WI38 (cell line): ENCODE measurements around the gene SDHC.
"Not testable (repeated sequence)": the region's sequence is repeated elsewhere in the genome, so short reads cannot be mapped to it uniquely, and the experiment has no call there.

Experiments used
- H3K4me3 ChIP-seq: 2 replicates; pipeline ENCODE4 v1.5.1; 2011; ENCODE audit warnings: low read depth, mild to moderate bottlenecking, control low read depth, low read length
- TF ChIP-seq, protein P1 (sequence below): IDR thresholded peaks from 2 replicates; pipeline ENCODE4 v1.5.1; 2012; ENCODE audit warnings: low read depth, mild to moderate bottlenecking, control low read depth, low read length

The SDHC gene

DNA sequence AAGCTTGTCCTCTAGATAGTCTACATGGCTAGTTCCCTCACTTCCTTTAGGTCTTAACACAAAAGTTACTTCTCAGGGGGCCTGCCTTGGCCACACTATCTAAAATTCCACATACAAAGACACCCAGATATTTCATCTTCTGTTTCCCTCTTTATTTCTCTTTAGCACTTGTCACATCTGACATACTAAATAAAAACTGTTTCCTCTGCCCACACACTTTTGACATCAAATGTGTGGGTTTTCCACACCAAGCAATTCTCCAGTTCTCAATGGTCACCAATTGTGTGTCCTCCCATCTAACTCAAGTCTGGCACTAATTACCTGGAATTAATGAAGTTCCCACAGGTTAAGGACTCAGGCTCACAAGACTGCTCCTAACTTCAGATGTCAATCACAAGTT lies 79.0 kb downstream of the SDHC start:
- no peak overlapping the region for H3K4me3 ChIP-seq

DNA sequence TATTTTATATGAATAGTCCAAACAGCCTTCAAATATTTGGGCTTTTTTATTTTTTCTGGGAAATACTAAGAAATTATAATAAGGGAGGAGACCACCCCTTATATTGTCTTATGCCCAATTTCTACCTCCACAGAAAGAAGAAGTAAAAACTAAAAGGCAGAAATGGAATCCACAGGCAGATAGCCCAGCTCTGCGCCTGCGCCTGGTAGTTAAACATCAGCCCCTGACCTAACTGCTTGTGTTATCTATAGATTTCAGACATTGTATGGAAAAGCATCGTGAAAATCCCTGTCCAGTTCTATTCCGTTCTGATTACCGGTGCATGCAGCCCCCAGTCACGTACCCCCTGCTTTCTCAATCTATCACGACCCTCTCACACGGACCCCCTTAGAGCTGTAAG lies 82.9 kb downstream of the SDHC start:
- not testable (repeated sequence) for H3K4me3 ChIP-seq

More for the DNA sequence above, 79.0 kb downstream of the SDHC start:
- TF ChIP-seq, protein P1, sequence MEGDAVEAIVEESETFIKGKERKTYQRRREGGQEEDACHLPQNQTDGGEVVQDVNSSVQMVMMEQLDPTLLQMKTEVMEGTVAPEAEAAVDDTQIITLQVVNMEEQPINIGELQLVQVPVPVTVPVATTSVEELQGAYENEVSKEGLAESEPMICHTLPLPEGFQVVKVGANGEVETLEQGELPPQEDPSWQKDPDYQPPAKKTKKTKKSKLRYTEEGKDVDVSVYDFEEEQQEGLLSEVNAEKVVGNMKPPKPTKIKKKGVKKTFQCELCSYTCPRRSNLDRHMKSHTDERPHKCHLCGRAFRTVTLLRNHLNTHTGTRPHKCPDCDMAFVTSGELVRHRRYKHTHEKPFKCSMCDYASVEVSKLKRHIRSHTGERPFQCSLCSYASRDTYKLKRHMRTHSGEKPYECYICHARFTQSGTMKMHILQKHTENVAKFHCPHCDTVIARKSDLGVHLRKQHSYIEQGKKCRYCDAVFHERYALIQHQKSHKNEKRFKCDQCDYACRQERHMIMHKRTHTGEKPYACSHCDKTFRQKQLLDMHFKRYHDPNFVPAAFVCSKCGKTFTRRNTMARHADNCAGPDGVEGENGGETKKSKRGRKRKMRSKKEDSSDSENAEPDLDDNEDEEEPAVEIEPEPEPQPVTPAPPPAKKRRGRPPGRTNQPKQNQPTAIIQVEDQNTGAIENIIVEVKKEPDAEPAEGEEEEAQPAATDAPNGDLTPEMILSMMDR = no peak

DNA sequence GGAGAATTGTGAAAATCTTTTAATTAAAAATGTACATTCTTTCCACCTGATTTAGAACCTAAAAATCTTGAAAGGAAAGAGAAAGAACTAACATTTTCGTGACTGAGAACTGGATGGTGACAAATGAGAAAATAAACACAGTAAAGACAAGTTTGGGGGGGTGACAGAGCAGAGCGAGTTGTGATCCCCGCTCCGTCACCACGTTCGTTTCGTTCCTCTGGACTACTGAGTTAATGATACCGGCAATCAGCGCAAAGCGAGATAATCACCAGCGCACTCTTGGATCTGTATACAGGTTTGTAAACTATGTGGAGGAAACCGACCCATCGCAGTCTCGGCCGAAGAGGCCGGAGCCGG lies 84.7 kb downstream of the SDHC start:
- peak overlapping the region; percentile 85 for H3K4me3 ChIP-seq
- TF ChIP-seq, protein P1 = no peak

DNA sequence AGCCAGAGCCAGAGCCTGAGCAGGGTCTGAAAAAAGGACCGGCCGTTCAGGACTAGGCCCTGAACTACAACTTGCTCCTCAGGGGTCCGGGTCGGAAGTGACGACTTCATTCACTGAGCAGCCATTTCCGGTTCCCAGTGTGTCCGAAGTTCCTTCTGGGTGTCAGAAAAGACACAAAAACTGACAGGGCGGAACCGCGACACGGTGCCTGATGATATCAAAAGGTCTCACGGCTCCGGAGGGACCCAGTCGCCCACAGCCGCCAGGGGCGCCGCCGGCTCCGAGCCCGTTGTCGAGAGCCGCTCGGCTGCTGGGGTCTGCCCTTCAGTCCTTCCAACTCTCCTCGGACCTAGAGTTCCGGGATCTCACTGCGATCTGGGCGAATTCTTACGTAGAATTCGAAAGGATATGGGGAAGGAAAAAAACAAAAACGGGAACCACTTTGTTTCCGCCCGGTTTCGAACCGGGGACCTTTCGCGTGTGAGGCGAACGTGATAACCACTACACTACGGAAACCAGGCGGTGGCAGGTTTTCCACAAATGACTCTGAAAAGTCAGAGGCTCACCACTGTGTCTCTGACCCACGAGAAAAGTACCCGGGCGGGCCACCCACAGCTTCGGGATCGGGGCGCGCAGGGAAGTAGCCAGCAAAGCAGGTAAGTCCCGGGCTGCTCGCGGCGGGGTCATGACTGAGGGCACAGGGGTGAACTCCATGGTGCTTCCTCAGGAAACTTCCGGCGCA lies 85.2 kb downstream of the SDHC start:
- TF ChIP-seq, protein P1 = 0 out of 2 replicates have a peak, but pooled peaks have one; percentile 33
- peak overlapping the region; percentile 85 for H3K4me3 ChIP-seq

DNA sequence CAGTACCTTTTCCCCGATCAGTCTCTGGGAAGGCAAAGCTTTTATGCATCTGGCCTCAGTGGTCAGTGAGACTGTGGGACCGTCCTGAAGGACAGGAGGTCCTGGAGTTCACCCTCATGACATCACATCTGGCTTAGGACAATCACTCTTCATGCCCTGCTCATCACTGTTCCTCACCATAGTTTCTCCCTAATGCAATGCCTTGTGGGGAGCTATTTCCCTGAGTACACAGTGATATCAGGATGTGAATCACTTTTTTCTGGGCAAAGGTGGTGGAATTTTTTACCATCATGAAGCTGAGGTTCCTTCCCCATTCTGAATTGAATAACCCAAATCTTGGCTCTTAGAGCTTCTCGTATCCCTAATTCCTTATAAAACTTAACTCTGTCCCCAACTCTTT lies 88.3 kb downstream of the SDHC start:
- TF ChIP-seq, protein P1 = no peak
- no peak overlapping the region for H3K4me3 ChIP-seq

DNA sequence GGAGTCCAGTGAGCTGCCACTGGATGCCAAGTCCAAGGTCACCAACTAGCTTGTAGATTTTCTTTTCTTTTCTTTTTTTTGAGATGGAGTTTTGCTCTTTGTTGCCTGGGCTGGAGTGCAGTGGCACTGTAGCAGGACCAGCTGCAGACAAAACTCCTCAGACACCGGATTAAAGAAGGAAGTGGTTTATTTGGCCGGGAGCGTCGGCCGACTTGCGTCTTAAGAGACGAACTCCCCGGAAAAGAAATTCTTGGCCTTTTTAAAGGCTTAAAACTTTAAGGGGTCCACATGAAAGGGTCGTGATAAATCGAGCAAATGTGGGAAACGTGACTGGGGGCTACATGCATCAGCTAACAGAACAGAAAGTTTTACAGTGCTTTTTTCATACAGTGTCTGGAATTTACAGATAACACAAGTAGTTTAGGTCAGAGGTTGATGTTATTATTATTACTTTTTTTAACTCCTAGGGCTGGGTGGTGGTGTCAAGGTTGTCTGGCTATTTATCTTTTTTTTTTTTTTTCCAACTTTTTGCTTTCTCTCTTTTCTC lies 89.9 kb downstream of the SDHC start:
- H3K4me3 ChIP-seq = no peak overlapping the region
- TF ChIP-seq, protein P1 = no peak

DNA sequence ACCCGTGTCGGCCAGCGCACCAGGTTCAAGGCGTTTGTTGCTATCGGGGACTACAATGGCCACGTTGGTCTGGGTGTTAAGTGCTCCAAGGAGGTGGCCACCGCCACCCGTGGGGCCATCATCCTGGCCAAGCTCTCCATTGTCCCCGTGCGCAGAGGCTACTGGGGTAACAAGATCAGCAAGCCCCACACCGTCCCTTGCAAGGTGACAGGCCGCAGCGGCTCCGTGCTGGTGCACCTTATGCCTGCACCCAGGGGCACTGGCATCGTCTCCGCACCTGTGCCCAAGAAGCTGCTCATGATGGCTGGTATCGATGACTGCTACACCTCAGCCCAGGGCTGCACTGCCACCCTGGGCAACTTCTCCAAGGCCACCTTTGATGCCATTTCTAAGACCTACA lies 92.4 kb downstream of the SDHC start:
- H3K4me3 ChIP-seq = not testable (repeated sequence)

DNA sequence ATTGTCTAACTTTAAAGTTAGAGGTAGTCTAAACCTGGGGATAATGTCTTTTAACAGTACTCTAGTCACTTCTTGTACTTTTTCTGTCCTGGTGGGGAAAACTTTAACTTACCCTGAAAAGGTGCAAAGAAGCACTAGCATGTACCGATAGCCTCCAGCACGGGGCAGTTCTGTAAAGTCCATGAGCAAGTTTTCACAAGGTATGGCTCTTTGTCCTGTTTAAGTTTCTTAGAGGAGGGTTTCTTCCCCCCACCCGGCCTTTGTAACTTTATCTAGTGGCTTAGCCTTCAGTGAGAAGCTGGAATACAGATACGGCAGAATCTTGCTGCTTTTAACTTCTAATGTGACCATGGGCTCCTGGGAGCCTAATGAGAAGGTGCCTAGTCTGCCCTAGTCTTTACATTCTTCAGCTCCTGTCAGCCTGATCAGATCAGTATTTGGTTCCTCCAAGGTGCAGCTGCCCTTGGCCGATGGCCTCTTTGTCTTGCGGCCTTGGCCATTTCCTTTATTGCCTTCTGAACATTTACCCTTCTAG lies 93.3 kb downstream of the SDHC start:
- TF ChIP-seq, protein P1 = no peak
- no peak overlapping the region for H3K4me3 ChIP-seq
